Nephron progenitor cell (in vitro differentiated cells): ENCODE data around the gene KLK13.

Source experiments
- DNase-seq: peaks from one replicate; pipeline ENCODE4 v3.0.0; 2021
- H3K27ac Mint-ChIP-seq: 2 replicates; pipeline ENCODE4 v1.8.0; 2021; ENCODE audit warnings: mild to moderate bottlenecking, moderate library complexity, mixed read lengths
- H3K27me3 Mint-ChIP-seq: 2 replicates; pipeline ENCODE4 v1.8.0; 2021; ENCODE audit warnings: mild to moderate bottlenecking, low read depth, mixed read lengths; ENCODE audit not compliant: poor library complexity
- H3K36me3 Mint-ChIP-seq: 2 replicates; pipeline ENCODE4 v1.8.0; 2021; ENCODE audit warnings: low read depth, mixed read lengths
- H3K4me1 Mint-ChIP-seq: 2 replicates; pipeline ENCODE4 v1.8.0; 2021; ENCODE audit warnings: mixed read lengths
- H3K4me3 Mint-ChIP-seq: 2 replicates; pipeline ENCODE4 v1.8.0; 2021; ENCODE audit warnings: mild to moderate bottlenecking, moderate library complexity, mixed read lengths
- H3K9me3 Mint-ChIP-seq: 2 replicates; pipeline ENCODE4 v1.8.0; 2021; ENCODE audit warnings: mild to moderate bottlenecking, moderate library complexity, mixed read lengths
- CTCF ChIP-seq: fragments of 200-600 bp; sonication (generic); IDR thresholded peaks from 2 replicates; pipeline ENCODE4 v1.5.0; 2021; ENCODE audit warnings: antibody characterized with exemption

KLK13 gene

GRCh38 chr19:51026554-51026831 lies 38.4 kb downstream of the KLK13 start, which contains the start of gene KLK11:
KLK11 (minus strand) TSS chr19:51026616; CDS start chr19:51025631, 985 bp downstream.
- H3K4me1 Mint-ChIP-seq = peaks cover 19% of the 10 kb centered on the region
- peaks cover 47% of the 10 kb centered on the region for H3K27me3 Mint-ChIP-seq
- H3K9me3 Mint-ChIP-seq = no peaks in the 10 kb centered on the region
- H3K36me3 Mint-ChIP-seq = no peaks in the 10 kb centered on the region
- no peak for DNase-seq
- H3K4me3 Mint-ChIP-seq = no peak within 1 kb of the TSS
- no peak within 1 kb of the TSS for H3K27ac Mint-ChIP-seq
- TF ChIP-seq CTCF = no peak

GRCh38 chr19:51025809-51026553 lies 38.9 kb downstream of the KLK13 start:
- H3K4me3 Mint-ChIP-seq = no peak overlapping the region
- H3K27me3 Mint-ChIP-seq = peaks cover 46% of the 10 kb centered on the region
- H3K4me1 Mint-ChIP-seq = peaks cover 19% of the 10 kb centered on the region
- no peak for TF ChIP-seq CTCF
- H3K36me3 Mint-ChIP-seq = no peaks in the 10 kb centered on the region
- no peak overlapping the region for H3K27ac Mint-ChIP-seq
- H3K9me3 Mint-ChIP-seq = no peaks in the 10 kb centered on the region
- DNase-seq = no peak

- H3K27me3 Mint-ChIP-seq = peaks cover 50% of the 10 kb centered on the region
- no peak for TF ChIP-seq CTCF
- no peaks in the 10 kb centered on the region for H3K36me3 Mint-ChIP-seq
- no peaks in the 10 kb centered on the region for H3K9me3 Mint-ChIP-seq
- DNase-seq = no peak
- no peak overlapping the region for H3K27ac Mint-ChIP-seq
- peaks cover 19% of the 10 kb centered on the region for H3K4me1 Mint-ChIP-seq
- no peak overlapping the region for H3K4me3 Mint-ChIP-seq
These were observed 39.5 kb downstream of the KLK13 start for GRCh38 chr19:51025401-51025800.

GRCh38 chr19:51024924-51025323 lies 40.0 kb downstream of the KLK13 start:
- H3K27me3 Mint-ChIP-seq = peaks cover 55% of the 10 kb centered on the region
- no peak for TF ChIP-seq CTCF
- H3K4me1 Mint-ChIP-seq = peaks cover 19% of the 10 kb centered on the region
- no peaks in the 10 kb centered on the region for H3K9me3 Mint-ChIP-seq
- no peak overlapping the region for H3K27ac Mint-ChIP-seq
- H3K36me3 Mint-ChIP-seq = no peaks in the 10 kb centered on the region
- H3K4me3 Mint-ChIP-seq = no peak overlapping the region
- no peak for DNase-seq

GRCh38 chr19:51023946-51024345 lies 40.9 kb downstream of the KLK13 start:
- H3K4me3 Mint-ChIP-seq = no peak overlapping the region
- peaks cover 19% of the 10 kb centered on the region for H3K4me1 Mint-ChIP-seq

More at GRCh38 chr19:51023946-51024345, 40.9 kb downstream of the KLK13 start:
- Mint-ChIP-seq H3K36me3 (no peaks in the 10 kb centered on the region), H3K9me3 (no peaks in the 10 kb centered on the region), H3K27ac (no peak overlapping the region), H3K27me3 (peaks cover 65% of the 10 kb centered on the region)
- TF ChIP-seq CTCF = no peak
- DNase-seq = no peak
